H4 (cell line): ENCODE measurements around the gene MIPOL1. TPM values are rescaled to one million over a fixed set of nuclear protein-coding genes. Genes with fewer than 3 reads are reported as not detected.
"Not testable (repeated sequence)": the region's sequence is repeated elsewhere in the genome, so short reads cannot be mapped to it uniquely, and the experiment has no call there.

Source experiments
- DNase-seq: peaks from one replicate; pipeline ENCODE4 v3.0.0-alpha.2; 2015; ENCODE audit warnings: low spot score
- total RNA-seq: library from RNA; depleted of rRNA; stranded (reverse); fragments of >200 nt; shearing (Covaris generic); gene quantifications from 2 replicates; pipeline ENCODE4 v1.2.3, GENCODE V29; 2014

Gene MIPOL1
- total RNA-seq, 1 experiment from 2014 or later: 0.06 TPM

DNA sequence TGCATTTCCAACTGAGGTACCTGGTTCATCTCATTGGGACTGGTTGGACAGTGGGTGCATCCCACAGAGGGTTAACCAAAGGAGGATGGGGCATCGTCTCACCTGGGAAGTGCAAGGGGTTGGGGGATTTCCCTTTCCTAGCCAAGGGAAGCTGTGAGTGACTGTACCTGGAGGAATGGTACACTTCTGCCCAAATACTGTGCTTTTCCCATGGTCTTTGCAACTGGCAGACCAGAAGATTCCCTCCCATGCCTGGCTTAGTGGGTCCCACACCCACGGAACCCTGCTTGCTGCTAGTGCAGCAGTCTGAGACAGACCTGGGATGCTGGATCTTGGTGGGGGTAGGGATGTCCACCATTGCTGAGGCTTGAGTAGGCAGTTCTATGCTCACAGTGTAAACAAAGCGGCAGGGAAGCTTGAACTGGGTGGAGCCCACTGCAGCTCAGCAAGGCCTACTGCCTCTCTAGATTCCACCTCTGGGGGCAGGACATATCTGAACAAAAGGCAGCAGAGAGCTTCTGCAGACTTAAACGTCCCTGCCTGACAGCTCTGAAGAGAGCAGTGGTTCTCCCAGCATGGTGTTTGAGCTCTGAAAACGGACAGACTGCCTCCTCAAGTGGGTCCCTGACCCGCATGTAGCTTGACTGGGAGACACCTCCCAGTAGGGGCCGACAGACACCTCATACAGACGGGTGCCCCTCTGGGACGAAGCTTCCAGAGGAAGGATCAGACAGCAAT is 9.7 kb upstream of the MIPOL1 start:
- DNase-seq: not testable (repeated sequence)

DNA sequence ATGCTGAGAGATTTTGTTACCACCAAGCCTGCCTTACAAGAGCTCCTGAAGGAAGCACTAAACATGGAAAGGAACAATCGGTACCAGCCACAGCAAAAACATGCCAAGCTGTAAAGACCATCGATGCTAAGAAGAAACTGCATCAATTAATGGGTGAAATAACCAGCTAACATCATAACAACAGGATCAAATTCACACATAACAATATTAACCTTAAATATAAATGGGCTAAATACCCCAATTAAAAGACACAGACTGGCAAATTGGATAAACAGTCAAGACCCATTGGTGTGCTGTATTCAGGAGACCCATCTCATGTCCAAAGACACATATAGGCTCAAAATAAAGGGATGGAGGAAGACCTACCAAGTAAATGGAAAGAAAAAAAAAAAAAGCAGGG is 8.0 kb upstream of the MIPOL1 start:
- not testable (repeated sequence) for DNase-seq

DNA sequence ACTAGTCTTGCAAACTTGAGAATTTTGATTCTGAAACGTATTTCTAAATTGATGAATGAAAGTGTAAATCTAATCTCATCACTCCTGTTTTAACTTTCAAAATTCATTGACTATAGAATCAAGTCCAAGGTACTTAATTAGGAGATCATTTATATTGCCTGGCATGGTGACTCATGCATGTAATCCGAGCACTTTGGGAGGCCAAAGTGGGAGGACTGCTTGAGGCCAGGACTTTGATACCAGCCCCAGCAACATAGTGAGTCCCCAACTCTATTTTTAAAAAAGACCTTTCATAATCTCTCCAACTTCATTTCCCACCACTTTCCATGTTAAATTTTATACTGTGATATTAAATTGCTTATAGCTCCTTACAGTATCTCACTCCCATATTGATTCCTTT is 3.0 kb upstream of the MIPOL1 start:
- no peak for DNase-seq

DNA sequence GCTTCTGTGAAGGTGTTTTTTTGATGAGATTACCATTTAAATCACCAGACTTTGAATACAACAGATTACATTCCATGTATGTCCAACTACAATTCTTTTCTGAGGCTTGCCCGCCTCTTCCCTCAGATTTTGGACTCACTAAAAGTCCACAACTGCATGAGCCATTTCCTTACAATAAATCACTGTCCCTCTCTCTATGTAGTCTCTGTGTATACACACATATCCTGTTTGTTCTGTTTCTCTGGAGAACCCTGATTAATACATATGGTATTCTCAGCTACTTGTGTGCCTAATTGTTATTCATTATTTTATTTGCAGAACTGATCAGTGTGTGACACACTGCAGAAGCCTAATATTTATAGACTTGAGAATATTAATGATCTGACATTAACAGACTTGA is 2.4 kb upstream of the MIPOL1 start:
- no peak for DNase-seq

DNA sequence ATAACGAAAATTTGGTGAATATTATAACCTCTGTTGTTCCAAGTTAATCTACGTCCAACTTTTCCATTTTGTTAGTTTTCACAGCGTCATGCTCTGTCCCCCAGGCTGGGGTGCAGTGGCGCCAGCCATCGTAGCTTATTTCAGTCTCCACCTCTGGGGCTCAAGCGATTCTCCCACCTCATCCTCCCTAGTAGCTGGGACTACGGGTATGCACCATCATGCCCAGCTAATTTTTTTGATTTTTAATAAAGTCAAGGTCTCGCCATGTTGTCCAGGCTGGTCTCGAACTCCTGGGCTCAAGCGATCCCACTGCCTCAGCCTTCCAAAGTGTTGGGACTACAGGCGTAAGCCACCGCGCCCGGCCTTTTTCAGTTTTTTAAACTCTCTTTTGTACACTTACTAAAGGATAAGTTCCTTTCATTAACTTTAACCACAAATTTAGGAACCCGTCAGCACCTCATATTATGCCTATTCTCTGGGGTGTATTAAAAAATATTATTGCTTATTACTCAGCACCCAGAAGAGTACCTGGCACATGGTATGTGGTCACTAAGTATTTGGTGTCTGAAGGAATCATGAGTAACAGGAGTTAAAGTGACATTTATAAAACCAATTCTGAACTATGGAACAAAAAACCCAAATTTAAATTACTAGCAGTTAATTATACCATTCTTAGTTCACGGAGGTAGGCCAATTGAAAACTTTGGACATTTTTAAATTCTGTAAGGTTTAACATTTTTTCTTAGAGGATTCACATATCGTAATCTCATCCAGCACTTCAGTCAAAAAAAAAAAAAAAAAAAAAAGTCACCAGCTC is 925 bp upstream of the MIPOL1 start:
- DNase-seq: no peak

DNA sequence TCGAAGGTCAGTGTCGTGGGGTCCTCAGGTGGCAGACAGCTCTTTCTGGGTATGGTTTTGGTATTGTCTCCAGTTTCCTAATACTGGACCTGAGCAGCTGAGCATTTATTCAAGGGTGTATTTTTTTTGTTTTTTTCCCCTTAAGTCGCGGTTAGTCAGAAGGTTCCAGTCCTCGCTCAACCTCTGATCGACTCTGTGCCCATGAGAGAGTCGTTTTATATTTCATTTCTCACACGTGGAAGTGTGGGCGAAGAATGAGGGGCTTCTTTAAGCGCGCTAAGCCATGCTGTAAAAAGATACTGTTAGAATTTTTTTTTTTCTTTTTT is 499 bp downstream of the MIPOL1 start:
- DNase-seq: no peak

DNA sequence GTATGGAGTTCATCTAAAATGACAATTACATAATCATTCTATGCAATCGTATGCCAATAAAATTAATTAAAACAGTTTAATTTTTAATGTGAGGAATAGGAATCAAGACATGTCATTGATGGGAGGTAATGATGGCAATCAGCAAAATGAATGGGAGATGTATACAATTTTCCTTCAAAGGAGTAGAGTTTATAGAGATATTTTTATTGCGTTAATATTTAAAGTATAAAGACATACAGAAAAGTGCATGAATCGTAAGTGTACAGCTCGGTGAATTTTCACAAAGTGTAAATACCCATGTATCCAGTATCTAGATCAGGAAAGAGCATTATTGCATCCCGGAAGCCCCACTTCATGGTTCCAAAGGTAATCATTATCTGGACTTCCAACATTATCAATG is 1.2 kb downstream of the MIPOL1 start:
- no peak for DNase-seq

DNA sequence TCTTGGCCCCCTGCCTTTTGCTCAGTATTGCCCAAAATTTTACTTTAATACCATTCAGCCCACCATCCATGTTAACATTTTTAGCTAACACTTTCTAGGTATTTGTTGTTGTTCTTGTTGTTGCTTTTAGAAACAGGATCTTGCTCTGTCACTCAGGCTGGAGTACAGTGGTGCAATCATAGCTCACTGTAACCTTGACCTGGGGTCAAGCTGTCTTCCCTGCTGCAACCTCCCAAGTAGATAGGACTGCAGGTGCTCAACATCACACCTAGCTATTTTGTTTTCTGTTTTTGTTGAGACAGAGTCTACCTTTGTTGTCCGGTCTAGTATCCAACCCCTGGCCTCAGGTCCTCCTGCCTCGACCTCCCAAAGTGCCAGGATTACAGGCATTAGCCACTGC is 4.0 kb downstream of the MIPOL1 start:
- no peak for DNase-seq

DNA sequence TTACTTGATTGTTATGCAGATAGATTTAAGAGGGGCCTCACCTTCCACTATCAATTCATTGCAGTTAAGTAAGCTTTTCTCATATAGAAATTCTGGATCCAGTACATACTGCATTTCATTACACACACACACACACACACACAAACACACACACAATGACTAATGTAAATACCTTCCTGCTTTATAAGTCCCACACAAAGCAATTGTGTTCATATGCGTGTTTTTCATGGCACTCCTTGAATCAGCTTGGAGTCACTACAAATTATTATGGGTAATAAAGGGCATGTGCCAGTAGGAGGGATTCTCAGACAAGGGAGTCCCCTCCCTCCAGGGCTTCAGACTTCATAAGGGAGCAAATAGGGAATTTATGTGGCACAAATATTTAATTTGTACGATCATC is 4.5 kb downstream of the MIPOL1 start:
- DNase-seq: no peak

DNA sequence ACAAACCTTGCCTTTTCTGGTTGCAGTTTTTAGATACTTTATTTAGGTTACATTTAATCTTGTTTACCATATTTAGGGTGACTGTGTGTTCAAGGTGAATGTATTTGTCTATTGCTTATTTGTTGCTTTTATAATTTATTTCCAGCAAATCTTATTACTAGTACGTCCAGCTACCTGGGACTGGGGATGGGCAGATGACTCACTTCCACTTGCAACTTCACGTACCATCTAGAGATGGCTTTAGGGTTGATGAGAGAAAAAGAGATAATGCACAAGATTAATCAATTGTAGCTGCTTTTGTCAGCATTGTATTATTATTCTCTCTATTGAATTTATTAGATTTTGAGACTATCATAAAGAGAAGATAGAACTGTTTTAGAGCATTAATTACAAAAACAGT is 5.1 kb downstream of the MIPOL1 start:
- no peak for DNase-seq

DNA sequence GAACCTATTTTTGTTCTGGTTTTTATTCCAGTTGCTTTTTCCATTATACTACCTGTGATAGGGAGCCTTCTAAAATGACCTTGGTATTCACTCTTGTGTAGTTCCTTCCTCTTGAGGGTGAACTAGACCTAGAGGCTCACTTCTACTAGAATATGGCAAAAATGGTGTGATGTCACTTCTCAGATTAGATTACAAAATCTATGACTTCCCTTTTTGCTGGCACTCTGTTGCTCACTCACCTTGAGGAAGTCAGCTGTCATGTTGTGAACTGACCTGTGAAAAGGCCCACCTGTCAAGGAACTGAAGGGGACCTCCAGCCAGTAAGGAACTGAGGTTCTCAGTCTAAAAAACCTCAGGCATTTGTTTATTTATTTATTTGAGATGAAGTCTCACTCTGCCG is 5.7 kb downstream of the MIPOL1 start:
- DNase-seq: no peak

DNA sequence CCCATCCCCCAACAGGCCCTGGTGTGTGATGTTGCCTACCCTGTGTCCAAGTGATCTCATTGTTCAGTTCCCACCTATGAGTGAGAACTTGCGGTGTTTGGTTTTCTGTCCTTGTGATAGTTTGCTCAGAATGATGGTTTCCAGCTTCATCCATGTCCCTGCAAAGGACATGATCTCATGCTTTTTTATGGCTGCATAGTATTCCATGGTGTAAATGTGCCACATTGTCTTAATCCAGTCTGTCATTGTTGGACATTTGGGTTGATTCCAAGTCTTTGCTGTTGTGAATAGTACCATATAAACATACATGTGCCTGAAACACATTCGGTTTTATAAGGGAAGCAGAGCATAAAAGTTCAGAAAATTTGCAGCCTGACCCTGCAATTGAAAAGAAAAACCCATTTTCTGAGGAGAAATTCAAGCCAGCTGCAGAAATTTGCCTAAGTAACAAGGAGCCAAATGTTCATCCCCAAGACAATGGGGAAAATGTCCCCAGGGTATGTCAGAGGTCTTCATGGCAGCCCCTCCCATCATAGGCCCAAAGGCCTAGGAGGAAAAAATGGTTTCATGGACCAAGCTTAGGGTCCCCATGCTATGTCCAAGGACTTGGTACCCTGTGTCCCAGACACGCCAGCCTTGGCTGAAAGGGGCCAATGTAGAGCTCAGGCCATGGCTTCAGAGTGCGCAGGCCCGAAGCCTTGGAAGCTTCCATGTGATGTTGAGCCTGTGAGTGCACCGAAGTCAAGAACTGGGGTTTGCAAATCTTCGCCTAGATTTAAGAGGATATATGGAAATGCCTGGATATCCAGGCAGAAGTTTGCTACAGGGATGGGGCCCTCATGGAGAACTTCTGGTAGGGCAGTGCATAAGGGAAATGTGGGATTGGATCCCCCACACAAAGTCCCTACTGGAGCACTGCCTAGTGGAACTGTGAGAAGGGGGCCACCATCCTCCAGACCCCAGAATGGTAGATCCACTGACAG is 8.2 kb downstream of the MIPOL1 start:
- not testable (repeated sequence) for DNase-seq

DNA sequence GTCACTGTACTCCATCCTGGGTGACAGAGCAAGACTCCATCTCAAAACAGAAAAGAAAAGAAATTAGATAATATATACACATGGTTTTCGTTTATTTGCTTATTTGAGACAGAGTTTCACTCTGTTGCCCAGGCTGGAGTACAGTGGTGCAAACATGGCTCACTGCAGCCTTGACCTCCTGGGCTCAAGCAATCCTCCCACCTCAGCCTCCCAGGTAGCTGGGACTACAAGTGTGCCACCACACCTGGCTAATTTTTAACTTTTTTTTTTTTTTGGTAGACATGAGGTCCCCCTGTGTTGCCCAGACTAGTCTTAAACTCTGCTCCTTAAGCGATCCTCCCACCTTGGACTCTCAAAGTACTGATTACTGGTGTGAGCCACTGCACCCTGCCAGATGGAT is 11.9 kb downstream of the MIPOL1 start:
- not testable (repeated sequence) for DNase-seq

DNA sequence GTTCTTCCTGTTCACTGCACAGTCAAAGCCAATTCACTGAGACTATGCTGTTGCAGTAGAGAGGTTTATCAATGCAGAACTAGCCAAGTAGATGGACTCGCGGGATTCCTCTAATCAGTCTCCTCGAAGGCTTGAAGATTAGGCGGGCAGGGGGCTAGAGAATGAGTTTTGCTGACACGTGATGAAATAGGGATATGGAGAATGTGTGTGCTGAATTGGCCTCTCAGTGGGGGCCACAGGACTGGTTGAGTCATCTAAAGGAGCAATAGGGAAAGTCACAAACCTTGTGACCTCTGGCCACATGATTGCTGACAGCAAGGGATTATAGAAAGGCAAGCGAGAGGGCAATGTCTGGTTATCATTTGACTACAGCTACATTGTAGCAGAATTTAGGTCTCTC is 12.7 kb downstream of the MIPOL1 start:
- no peak for DNase-seq

DNA sequence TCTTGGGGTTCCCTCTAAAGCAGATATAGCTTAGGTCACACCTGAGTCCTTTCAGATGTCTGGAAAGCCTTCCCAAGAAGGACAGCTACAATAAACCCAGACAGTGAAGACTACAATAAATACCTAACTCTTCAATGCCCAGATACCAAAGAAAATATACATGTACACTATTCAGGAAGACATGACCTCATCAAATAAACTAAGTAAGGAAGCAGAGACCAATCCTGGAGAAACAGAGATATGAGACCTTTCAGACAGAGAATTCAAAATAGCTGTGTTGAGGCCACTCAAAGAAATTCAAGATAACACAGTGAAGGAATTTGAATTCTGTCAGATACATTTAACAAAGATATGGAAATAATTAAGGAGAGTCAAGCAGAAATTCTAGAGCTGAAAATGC is 15.3 kb downstream of the MIPOL1 start:
- no peak for DNase-seq

DNA sequence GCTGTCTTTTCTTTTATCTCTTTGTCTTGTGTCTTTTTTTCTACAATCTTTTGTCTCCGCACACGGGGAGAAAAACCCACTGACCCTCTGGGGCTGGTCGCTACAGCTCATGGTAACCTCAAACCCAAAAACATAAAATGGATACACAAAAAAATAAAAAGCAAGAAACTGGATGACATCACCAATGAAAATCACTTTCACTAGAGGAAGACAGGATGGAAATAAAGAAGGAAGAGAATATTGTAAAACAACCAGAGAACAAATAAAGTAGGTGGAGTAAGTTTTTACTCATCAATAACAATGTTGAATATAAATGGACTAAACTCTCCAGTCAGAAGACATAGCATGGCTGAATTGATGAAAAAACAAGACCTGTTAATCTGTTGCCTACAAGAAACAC is 17.6 kb downstream of the MIPOL1 start:
- no peak for DNase-seq

DNA sequence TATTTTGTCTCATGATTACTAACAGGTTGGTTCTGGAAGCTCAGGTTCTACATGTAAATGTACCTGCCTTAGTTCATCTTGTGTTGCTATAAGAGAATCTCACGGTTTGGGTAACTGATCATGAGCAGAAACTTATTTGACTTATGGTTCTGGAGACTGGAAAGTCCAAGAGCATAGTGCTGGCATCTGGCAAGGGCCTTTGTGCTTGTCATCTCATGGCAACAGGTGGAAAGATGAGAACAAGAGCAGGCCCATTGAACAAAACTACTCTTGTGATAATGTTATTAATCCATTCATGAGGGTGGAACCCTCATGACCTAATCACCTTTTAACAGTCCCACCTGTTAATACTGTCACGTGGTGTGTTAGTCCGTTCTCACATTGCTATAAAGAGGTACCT is 23.3 kb downstream of the MIPOL1 start:
- DNase-seq: no peak

DNA sequence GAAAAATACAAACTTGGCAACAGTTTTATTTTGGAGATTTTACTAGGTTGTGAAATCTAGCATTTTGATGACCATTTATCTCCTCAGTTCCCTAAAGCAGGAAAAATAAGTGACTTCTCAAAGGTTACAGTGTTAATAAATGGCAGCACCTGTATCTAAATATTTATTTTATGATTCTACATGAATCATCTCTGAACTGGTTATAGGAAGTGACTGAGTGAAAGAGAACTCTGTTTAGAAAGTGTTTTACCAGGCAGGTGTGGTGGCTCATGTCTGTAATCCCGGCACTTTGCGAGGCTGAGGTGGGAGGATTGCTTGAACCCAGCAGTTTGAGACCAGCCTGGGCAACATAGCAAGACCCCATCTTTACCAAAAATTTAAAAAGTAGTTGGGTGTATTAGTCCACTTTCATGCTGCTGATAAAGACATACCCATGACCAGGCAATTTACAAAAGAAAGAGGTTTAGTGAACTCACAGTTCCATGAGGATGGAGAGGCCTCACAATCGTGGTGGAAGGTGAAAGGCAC is 26.3 kb downstream of the MIPOL1 start:
- no peak for DNase-seq

DNA sequence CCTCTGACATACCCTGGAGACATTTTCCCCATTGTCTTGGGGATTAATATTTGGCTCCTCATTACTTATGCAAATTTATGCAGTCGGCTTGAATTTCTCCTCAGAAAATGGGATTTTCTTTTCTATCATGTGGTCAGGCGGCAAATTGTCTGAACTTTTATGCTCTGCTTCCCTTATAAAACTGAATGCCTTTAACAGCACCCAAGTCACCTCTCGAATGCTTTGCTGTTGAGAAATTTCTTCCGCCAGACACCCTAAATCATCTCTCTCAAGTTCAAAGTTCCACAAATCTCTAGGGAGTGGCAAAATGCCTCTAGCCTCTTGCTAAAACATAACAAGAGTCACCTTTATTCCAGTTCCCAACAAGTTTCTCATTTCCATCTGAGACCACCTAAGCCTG is 27.9 kb downstream of the MIPOL1 start:
- not testable (repeated sequence) for DNase-seq

DNA sequence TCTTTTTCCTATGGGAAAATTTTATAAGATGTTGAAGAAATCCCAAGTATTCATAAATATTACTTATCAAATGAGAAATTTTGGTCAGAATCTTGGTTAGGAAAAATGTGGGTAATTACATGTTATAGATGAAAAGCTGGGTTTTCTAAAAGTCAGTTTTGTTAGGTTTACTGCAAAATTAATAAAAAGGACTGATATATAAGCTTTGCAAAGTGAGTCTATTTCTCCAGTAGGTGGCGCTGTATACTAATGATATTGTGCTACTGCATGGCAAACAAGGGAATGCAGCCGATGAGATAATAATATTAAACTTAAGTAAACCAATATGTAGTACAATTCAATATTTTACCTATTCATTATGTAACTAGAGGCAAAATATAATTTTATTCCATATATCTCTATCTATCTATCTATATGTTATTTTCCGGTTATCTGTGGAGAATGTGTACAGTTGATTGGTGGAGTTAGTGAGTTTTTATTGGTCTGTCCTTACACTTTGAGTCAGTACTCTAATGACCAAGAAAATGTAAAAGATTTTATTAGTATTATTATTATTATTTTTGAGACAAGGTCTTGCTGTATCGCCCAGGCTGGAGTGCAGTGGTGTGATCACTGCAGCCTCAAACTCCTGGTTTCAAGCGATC is 32.9 kb downstream of the MIPOL1 start:
- DNase-seq: peak; percentile 71

DNA sequence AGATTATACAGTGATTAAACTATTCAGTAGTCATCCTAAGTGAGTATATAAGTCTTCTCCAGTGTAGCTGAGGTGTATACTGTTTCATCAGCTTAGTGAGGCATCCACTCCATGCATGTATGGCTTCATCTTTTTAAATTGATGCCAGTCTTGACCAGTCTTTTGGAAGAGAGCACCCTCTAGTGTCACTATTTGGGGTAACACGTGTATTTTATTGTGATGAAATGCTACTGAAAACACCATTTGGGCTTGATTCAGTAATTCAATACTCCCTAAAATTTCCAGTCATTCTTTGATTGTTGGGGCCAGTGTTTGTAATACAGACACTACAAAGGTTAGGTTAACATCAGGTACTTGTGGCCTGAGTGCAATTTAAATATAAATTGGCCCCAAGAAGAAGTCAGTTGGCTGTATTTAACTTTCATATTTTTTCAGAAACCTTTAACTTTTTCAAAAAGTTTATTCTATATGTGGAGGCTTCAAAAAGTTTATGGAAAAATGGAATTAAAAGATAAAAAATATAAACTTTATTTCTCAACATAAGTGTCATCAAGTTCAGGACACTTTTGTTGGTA is 35.3 kb downstream of the MIPOL1 start:
- peak; percentile 60 for DNase-seq
